Heart right ventricle (tissue), 16 donors: ENCODE results near the gene SPSB2. TPM values are rescaled to one million over a fixed set of nuclear protein-coding genes. Genes with fewer than 3 reads are reported as not detected.

ENCODE experiments used
- ATAC-seq, 8 donors: fragments of 200-7000 bp; cut with Tn5 transposase; one replicate each; pipeline ENCODE4 v1.9.1; 2020; ENCODE audit warnings: mild to moderate bottlenecking in 8 of 8, moderate library complexity in 8 of 8, moderate number of reproducible peaks in 1 of 8
- DNase-seq, 2 donors: peaks; one replicate each; pipeline ENCODE4 v3.0.0-alpha.2; 2020
- H3K27ac ChIP-seq, 10 donors: fragments of 200-600 bp; sonication (generic) in 2 of 10; one replicate each; pipeline versions ENCODE4 v1.5.0 to v1.8.0; 2020 to 2022; ENCODE audit warnings: mild to moderate bottlenecking in 3 of 10
- H3K27me3 ChIP-seq, 7 donors: fragments of 200-600 bp; one replicate each; pipeline ENCODE4 v1.8.0; 2021 to 2022; ENCODE audit warnings: mild to moderate bottlenecking in 2 of 7
- H3K36me3 ChIP-seq, 9 donors: fragments of 200-600 bp; sonication (generic) in 1 of 9; one replicate each; pipeline versions ENCODE4 v1.5.0 to v1.8.0; 2020 to 2022; ENCODE audit warnings: mild to moderate bottlenecking in 2 of 9
- H3K4me1 ChIP-seq, 9 donors: fragments of 200-600 bp; sonication (generic) in 1 of 9; one replicate each; pipeline versions ENCODE4 v1.5.0 to v1.8.0; 2020 to 2022; ENCODE audit warnings: mild to moderate bottlenecking in 4 of 9
- H3K4me3 ChIP-seq, 10 donors: fragments of 200-600 bp; sonication (generic) in 2 of 10; one replicate each; pipeline versions ENCODE4 v1.5.0 to v1.8.0; 2020 to 2022; ENCODE audit warnings: mild to moderate bottlenecking in 7 of 10, moderate library complexity in 2 of 10
- H3K9me3 ChIP-seq, 11 donors: fragments of 200-600 bp in 10 of 11; sonication (generic) in 2 of 11; one replicate each; pipeline versions ENCODE4 v1.5.0 to v1.8.0; 2013 to 2022; ENCODE audit warnings: mild to moderate bottlenecking in 2 of 11, control low read depth in 1 of 11, moderate library complexity in 1 of 11
- CTCF ChIP-seq, 9 donors: fragments of 200-600 bp; sonication (generic) in 2 of 9; IDR thresholded peaks; one replicate each; pipeline versions ENCODE4 v1.5.0 to v1.8.0; 2021 to 2022; ENCODE audit warnings: antibody characterized with exemption in 9 of 9, mild to moderate bottlenecking in 5 of 9, moderate library complexity in 1 of 9
- WGBS, 2 donors: extraction: QIAGEN DNeasy Blood & Tissue Kit; methylation state at CpG; one replicate each; pipeline ENCODE4 v1.1.7; 2013; ENCODE audit warnings: inconsistent platforms in 1 of 2; 5-methylcytosine and 5-hydroxymethylcytosine counted together
- intact Hi-C, 10 donors: fragments of 100-400 bp; cut with DNase I; formaldehyde crosslinking; loops; one replicate each; pipeline versions ENCODE4 v1.11.1 to v1.14.2; 2022
- polyA plus RNA-seq, 2 donors: library from polyadenylated mRNA; stranded (reverse); fragments of 200-250 nt; gene quantifications; one replicate each; pipeline ENCODE4 v1.2.3, GENCODE V29; 2013
- total RNA-seq, 10 donors: library from RNA; stranded (reverse); fragmentation: NEBNext Ultra II Directional in 3 of 10; extraction: Animal tissue kit (Norgen Biotek cat#: 25700) in 3 of 10; gene quantifications; one replicate each; pipeline versions ENCODE4 v1.2.1 to v1.2.4, GENCODE V29; 2021 to 2023
- donor health status: Arrhythmogenic right ventricular cardiomyopathy.
- donor health status: ischemic (EF 13 %, LVEDD 7.1; RV severe dilation, severe dysfunction).
- donor health status: healthy with polysubstance abuse.
- donor health status: DM: no; HTN: yes; CAD: no.
- donor health status: DM: no; HTN: no; CAD: no.
- donor health status: ischemic (EF 25% LVEDD 6.9; RV normal size, moderate dysfunction).
- donor health status: ischemic (EF 25% LVEDD 5.7; RV mildly dilated, moderate dysfunction).
- donor health status: healthy.
- donor health status: DM: yes; HTN: yes; CAD: no.
- donor health status: Ischemic cardiomyopathy.
- donor health status: ischemic (EF 35%, LVEDD 5.7; RV mildly dilated, moderate dysfunction).
- donor health status: nonischemic (EF 11% LVEDD 7.7; RV severe dilation, severe dysfunction).
- donor health status: DM: yes; HTN: yes; CAD: no.
- donor health status: PGD.
- donor health status: ischemic (EF 29% LVEDD 5.4; RV normal size, mild dysfunction).
- donor health status: nonischemic (EF 23%, LVEDD 6.1; RV moderate dilation, normal function).

Gene SPSB2
- total and polyA plus RNA-seq, 12 donors, result 2.0 to 5.6 (median 3.4) TPM

GRCh38 chr12:6846316-6846869 is 26.7 kb downstream of the SPSB2 start:
- no peak overlapping the region for H3K4me3 ChIP-seq
- DNase-seq, result no peak
- no peaks in the 10 kb centered on the region for H3K27me3 ChIP-seq
- ATAC-seq, result no peak
- peaks cover 0 to 10% (median 5%) of the 10 kb centered on the region in 9 donors for H3K4me1 ChIP-seq
- no peak for TF ChIP-seq CTCF (IDR thresholded peaks at IDR 0.05)
- WGBS, 2 donors, result 86 to 91% methylated on average over 7 of the region's 7 CpGs
- intact Hi-C loops, result no loop called here
- no peaks in the 10 kb centered on the region for H3K9me3 ChIP-seq
- peaks cover 0 to 84% (median 19%) of the 10 kb centered on the region in 9 donors for H3K36me3 ChIP-seq
- H3K27ac ChIP-seq, result no peak overlapping the region

DNA sequence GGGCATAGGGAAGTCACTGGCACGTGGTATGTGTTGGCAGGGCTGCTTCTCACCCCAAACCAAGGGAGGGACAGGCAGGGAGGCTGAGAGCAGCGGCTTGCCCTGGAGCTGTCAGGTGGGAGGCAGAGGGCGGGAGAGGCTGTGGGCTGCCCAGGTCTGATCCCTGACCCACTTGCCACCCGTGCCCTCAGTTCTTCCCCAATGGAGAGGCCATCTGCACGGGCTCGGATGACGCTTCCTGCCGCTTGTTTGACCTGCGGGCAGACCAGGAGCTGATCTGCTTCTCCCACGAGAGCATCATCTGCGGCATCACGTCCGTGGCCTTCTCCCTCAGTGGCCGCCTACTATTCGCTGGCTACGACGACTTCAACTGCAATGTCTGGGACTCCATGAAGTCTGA is 27.7 kb downstream of the SPSB2 start:
- intact Hi-C loops, result no loop called here
- H3K4me1 ChIP-seq, result peaks cover 0 to 12% (median 2%) of the 10 kb centered on the region in 9 donors
- 93% methylated on average over 17 of the region's 17 CpGs for WGBS, 2 donors
- H3K27me3 ChIP-seq, result no peaks in the 10 kb centered on the region
- H3K27ac ChIP-seq, result no peak overlapping the region
- peaks cover 0 to 84% (median 19%) of the 10 kb centered on the region in 9 donors for H3K36me3 ChIP-seq
- no peak for ATAC-seq
- no peak for DNase-seq
- TF ChIP-seq CTCF (IDR thresholded peaks at IDR 0.05), result no peak
- H3K9me3 ChIP-seq, result no peaks in the 10 kb centered on the region
- H3K4me3 ChIP-seq, result no peak overlapping the region

DNA sequence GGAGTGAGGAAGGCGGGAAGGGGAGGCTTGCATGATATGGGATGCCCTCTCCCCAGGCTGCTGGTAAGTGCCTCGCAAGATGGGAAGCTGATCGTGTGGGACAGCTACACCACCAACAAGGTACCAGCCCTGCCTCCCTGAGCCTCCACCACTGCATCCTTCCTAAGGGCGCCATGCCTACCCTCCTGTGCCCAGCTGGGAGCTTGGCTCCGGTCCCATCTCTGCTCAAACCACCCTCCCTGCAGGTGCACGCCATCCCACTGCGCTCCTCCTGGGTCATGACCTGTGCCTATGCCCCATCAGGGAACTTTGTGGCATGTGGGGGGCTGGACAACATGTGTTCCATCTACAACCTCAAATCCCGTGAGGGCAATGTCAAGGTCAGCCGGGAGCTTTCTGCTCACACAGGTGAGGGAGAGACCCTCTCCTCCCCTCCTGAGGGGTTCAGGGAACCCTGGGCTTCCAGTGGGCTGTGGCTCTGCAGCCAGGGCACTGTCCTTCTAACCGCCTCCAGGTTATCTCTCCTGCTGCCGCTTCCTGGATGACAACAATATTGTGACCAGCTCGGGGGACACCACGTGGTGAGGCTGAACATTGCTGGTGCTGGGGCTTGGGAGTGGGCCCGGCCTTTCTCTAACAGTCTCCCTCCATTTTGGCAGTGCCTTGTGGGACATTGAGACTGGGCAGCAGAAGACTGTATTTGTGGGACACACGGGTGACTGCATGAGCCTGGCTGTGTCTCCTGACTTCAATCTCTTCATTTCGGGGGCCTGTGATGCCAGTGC is 29.8 kb downstream of the SPSB2 start:
- no peak overlapping the region for H3K4me3 ChIP-seq
- H3K4me1 ChIP-seq, result peaks cover 0 to 22% (median 0%) of the 10 kb centered on the region in 9 donors
- no peaks in the 10 kb centered on the region for H3K27me3 ChIP-seq
- no peak for DNase-seq
- peaks cover 0 to 87% (median 24%) of the 10 kb centered on the region in 9 donors for H3K36me3 ChIP-seq
- ATAC-seq, result no peak
- intact Hi-C loops, result no loop called here
- no peak overlapping the region for H3K27ac ChIP-seq
- WGBS, 2 donors, result 67 to 68% methylated on average over 16 of the region's 16 CpGs
- no peaks in the 10 kb centered on the region for H3K9me3 ChIP-seq
- no peak for TF ChIP-seq CTCF (IDR thresholded peaks at IDR 0.05)

DNA sequence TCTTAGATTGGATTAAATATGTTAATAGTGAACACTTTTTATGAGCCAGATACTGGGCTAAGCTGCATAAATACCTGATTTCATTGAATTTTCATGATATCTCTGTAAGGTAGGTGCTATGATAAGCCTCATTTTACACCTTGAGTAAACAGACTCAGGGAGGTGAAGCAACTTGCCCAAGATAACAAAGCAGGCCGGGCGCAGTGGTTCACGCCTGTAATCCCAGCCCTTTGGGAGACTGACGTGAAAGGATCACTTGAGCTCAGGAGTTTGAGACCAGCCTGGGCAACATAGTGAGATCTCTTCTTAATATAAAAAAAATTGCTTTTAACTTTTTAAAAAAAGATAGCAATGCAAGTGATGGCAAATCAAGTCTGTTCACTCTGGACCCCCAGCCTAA is 31.0 kb downstream of the SPSB2 start:
- Histone ChIP-seq H3K9me3 (no peaks in the 10 kb centered on the region), H3K36me3 (peaks cover 0 to 88% (median 36%) of the 10 kb centered on the region in 9 donors), H3K4me3 (no peak overlapping the region), H3K27me3 (no peaks in the 10 kb centered on the region), H3K4me1 (peaks cover 0 to 22% (median 0%) of the 10 kb centered on the region in 9 donors), H3K27ac (no peak overlapping the region)
- DNase-seq (no peak), ATAC-seq (no peak)
- 94% methylated on average over 4 of the region's 4 CpGs for WGBS, 2 donors
- intact Hi-C loops, result no loop called here
- no peak for TF ChIP-seq CTCF (IDR thresholded peaks at IDR 0.05)
